Activated CD4-positive, CD25-positive, alpha-beta regulatory T cell (primary cell): ENCODE measurements around the gene CD52.

Source experiments
- DNase-seq, 4 experiments: peaks; one replicate each; lab custom pipeline; 2025; lab: John Stamatoyannopoulos, UW

The CD52 gene

DNA sequence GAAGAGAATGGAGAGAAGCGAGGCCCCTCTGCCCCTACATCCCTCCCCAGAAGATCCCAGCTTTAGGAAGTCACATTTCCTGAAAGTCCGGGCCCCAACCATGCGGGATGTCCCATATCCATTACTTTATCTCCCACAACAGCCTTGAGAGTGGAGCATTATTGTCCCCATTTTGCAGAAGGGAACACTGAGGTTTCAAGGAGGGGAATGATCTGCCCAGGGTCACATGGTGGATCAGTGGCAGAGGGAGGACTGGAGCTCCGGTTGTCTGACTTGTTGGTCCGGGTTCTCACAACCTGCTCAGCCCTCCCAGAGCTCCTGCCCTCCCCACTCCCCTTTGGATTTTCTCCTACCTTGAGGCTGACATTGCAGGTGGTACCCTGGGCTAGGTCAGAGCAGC, 38.3 kb downstream of the CD52 start:
- DNase-seq: no peak

DNA sequence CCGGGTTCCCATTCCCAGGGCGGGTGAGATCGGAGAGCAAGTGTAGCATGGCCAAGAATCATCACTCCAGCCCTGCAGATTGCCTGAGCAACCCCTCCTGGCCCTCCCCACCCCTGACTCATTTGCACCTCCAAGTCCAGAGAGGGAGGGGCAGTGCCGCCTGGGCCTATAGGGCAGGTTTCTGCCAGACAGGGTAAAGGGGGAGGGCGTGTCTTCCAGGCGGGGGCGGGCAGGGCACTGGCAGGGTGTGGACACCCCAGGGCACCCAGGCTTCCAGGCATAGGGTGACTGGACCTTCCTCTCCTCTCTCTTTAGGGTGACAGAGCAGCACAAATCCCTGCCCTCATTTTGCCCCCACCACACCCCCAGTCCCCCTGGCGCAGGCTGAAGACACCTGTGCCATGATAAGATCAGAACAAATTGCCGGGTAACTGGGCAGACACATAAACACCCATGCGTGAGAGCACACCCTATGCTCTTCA, 39.4 kb downstream of the CD52 start:
- no peak for DNase-seq

DNA sequence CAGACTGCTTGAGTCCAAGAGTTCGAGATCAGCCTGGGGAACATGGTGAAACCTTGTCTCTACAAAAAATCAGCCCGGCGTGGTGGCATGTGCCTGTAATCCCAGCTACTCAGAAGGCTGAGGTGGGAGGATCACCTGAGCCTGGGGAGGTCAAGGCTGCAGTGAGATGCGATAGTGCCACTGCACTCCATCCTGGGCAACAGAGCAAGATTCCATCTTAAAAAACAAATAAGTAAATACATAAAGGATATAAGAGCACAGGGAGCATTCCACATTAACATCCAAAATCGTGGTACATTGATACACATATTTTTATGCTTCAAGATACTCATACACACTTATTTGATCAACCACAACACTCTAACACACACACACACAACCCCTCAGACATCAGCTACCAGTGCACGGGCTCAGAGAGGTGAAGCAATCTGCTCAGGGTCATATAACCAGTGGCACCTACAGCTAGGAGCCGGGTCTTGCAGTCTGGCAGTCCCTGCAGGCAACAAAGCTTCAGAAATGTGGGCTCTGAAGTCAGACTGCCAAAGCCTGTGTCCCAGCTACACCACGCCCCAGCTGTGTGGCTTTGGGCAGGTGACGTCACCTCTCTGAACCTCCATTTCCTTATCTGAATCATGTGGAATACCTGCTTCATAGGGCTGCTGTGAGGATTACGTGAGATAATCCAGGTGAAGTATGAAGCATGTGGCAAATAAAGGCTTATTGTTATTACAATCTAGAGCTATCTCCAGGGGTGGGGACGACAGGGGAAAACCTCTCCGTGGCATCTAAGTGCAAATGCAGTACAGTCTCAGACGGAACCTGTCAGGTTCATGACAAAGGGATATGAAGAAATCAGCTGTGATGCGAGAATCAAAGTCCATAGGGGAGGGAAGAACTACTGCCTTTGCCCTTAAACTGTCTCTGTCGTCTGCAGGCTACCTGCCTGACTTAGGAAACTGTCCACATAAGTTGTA, 40.9 kb downstream of the CD52 start:
- DNase-seq: peak in 1 of 4 experiments; percentile 17

DNA sequence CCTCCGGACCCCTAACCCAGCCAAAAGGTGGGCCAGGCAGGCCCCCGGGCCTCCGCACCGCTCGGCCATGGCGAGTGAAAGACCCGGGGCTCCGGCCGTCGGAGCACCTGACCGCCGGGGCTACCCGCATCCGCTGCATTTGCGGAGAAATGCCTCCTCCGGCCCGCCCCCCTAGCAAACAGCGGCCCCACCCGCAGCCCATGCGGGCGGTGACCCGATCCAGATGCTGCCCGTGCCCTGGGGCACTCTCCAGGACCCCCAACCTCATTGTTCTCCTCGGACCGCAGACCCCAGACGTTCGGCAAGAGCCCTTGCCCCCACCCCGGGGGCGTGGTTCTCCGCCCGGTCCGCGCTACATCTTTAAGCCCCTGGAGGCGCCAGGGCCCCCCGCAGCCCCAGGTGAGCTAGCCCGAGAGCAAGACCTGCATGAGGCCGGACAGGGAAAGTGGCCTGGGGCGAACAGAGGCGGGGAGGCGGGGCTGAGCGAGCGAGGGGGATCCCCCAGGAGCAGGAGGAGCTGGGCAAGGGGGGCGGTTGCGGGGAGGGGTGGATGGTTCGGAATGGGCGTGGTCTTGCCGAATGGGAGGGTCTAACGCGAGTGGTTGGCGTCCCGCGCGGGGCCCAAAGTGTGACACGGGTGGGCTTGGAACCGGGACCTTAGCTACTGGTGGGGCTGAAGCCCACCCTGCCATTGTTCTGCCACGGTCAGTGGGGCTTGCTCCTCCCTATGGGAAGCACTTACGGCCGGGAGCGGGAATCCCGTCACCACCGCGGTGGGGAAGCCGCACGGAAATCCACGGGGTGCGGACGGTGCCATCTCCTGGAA, 42.4 kb downstream of the CD52 start:
- peak in 2 of 4 experiments; percentile 9 to 22 for DNase-seq

DNA sequence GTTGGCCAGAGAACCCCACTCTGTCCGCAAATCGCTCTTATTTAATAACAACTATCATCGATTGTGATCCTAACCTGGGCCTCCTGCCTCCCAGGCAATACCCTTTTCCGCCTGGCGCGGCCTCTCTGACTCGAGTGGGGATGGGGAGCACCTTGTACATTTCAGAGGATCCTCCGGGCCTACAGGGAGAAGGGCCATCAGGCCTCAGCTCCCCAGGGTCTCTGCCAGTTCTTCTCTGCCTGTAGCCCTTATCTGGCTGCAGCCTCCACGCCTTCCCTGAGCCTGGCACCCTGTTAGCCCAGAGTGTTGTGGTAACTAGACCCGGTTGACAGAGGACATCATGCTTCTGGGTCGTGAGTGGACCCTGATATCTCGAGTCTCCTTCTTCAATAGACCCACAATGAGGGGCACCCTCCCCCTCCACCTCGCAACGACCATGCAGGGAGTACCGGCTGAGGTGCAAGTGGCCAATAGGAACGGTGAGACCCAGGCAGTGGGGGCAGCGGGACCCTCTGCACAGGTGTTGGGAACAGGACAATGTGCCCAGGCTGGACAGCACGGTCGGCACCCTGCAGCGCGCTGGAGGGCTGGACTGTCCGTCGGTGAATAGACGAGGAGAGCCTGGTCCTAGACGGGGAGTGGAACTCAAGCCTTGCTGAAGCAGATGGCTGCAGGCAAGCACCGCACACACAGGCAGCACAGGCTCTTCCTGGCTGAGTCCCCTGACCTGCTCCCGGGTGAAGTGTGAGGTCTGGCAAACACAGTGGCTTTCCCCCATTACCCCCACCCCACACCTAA, 43.2 kb downstream of the CD52 start:
- DNase-seq: no peak

DNA sequence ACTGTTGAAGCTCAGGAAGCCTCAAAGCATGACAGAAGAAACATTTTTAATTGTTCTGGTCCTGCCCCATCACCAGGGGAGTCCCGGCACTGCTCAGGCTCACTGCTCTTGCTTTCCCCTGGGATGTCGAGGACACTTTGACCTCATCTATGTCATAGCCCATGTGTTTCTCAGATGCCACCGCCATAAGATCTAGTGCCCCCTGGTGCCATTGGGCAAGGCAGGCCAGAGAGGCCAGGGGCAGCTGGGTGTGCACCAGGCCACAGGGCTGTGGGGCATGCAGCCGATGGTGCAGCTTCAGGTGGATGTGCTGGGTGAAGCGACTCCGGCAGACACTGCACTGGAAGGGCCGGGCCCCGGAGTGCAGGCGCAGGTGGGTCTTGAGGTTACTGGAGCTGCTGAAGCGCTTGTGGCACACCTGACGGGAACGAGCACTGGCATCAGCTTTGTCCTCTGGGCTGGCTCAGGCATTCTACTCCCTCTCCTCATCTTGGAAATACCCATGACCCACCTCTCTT, 43.9 kb downstream of the CD52 start:
- no peak for DNase-seq

DNA sequence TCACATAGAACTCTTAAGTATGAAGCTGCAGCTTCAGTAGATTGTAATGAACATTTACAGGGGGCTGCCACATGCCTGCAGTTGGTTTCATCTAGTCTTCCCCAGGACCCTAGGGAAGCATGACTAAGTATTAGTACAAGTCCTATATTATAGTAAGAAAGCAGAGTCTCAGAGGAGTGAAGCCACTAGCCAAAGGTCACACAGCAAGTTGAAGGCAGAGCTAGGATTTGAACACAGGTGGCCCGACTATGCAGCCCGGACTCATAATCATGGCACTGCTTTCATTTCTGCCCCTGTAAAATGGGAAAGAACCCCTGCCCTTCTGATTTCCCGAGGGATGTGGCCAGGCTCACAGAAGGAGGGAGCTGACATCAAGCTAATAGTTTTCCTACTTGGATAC, 44.6 kb downstream of the CD52 start:
- no peak for DNase-seq

DNA sequence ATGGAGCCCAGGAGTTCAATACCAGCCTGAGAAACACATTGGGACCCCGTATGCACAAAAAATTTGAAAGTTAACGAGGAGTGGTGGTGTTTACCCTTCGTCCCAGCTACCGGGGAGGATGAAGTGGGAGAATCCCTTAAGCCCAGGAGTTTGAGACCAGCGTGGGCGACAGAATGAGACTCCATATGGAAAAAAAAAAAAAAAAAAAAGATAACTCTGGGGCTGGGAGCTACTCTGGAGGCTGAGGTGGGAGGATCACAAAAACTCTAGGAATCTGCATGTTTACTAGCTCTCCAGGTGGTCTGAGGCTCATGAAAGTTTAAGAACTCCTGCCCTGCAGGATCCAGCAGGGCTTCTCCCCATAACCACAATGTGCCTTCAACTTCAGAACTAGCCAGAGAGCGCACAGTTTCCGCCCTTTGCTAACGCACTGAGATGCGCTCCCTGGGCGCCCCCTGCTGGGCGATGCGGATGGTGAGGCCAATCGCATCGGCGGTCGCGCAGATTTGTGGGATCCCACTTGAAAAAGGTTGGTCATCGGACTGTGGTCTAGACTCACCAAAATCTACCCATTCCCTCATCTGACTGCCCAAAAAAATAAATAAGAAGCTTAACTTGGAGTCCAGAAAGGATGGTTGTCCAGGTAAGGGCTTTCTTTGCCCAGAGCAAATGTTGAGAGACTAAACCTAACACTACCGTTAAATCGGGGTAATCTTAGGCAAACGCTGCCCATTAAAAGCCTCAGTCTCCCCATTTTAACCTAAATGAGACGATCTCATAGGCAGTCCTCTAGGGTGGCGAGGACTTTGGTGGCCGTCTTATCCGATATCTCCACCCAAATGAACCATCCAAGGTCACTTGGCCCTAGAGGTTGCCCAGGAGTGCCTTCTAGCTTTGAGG, 46.0 kb downstream of the CD52 start:
- peak; percentile 73 to 81 (median 79) for DNase-seq

DNA sequence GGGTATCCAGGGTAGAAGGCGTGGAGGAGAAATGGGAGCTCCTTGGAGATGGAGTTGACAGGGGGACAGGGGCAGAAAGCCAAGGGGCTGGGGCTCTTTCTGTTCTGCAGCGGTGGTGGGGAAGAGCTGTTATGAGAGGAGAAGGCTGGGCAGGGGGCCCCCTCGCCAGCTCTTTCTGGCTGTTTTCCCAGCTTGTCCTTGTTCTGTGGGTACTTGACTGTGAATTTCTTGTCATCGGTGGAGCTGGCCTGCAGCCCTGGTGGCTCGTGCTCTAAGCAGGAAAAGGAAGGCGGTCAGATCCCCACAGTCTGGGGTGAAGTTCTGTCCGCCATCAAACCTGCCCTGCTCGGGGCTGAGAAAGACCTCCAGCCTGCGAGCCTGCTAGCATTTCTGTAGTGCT, 47.2 kb downstream of the CD52 start:
- DNase-seq: no peak

DNA sequence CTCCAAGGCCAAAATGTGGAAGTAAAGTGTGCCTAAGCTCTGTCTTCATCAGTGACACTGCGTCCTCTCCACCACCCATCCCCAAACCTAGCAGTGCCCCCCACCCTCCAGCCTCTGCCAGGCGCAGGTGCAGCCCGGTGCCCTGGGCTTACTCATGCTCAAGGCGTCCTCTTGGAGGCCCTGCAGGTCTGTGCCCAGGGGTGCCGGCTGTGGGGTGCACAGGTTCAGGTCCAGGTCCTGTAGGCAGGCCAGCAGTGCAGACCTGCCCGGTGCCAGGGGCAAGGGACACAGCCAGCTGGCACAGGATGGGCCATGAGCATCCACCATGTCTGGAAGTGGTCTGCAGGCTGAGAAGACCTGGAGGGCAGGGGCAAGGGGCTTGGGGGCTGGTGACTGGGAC, 49.7 kb downstream of the CD52 start:
- DNase-seq: no peak

DNA sequence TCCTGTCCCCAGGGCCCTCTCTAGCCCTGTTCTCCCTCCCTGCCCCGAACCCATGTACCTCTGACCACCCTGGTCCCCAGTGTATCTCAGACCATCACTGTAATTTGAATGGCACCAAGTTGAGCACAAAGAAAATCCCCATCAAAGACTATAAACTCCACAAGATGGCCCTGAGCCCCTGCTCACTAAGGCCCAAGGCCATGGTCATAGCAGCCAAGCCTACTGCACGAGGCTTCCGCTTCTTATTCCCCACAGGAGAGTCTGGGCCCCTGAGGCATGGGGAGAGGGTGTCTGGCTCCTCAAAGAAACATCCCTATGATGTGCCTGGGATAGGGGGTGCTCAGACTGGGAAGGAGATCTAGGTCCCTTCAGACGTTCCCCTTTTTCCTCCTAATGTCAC, 50.2 kb downstream of the CD52 start:
- DNase-seq: no peak

DNA sequence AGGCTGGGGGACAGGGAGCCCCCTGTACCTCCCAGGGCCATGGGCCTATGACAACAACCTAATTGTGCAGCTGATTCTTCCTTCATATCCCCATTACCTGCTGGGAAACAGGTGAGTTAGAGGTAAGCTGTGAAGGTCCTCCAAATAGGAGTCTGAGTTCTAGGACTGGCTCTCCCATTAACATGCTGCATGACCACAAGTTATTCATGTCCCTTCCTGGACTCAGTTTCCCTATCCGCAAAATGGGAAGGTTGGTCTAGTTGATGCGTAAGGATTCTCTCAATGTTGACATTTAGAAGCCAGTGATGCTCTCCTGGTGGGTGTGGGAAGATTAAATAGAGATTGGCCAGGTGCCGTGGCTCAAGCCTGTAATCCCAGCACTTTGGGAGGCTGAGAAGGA, 50.7 kb downstream of the CD52 start:
- DNase-seq: no peak
